Measurements from ENCODE around the gene BAIAP2. TPM values are rescaled to one million over a fixed set of nuclear protein-coding genes. Genes with fewer than 3 reads are reported as not detected.

BAIAP2 gene
- total RNA-seq, 1 experiment from 2014 or later, result 58.0 TPM

- Mint-ChIP-seq H3K27me3 (ENCODE audit: unreplicated experiment) (peaks cover 29% of the 10 kb centered on the region), H3K4me1 (ENCODE audit: low read depth, unreplicated experiment) (no peaks in the 10 kb centered on the region), H3K36me3 (ENCODE audit: insufficient read depth, unreplicated experiment) (peaks cover 14% of the 10 kb centered on the region), H3K9me3 (ENCODE audit: low read depth, unreplicated experiment) (no peaks in the 10 kb centered on the region), H3K4me3 (ENCODE audit: low read depth, unreplicated experiment) (no peak overlapping the region), H3K27ac (ENCODE audit: unreplicated experiment) (no peak overlapping the region)
- intact Hi-C loops (cut with micrococcal nuclease; ENCODE audit: unreplicated experiment), result no loop called here
- BruUV-seq (replicated peaks), result no TSS peak
- CTCF ChIA-PET, result interaction anchor here (0.9 kb wide), 1 partner anchor 61 kb away, joined by 3 read pairs; no protein-coding TSS in a partner anchor
- DNase-seq, result no peak
- no peak for TF ChIP-seq CTCF (IDR thresholded peaks at IDR 0.05; ENCODE audit: unreplicated experiment)
Measured at GRCh38 chr17:81140018-81140417, 105.1 kb downstream of the BAIAP2 start.

GRCh38 chr17:81140695-81141094 is 105.7 kb downstream of the BAIAP2 start:
- no peak overlapping the region for H3K4me3 Mint-ChIP-seq (ENCODE audit: low read depth, unreplicated experiment)
- CTCF ChIA-PET, result no interaction called here
- BruUV-seq (replicated peaks), result no TSS peak
- no peak overlapping the region for H3K27ac Mint-ChIP-seq (ENCODE audit: unreplicated experiment)
- intact Hi-C loops (cut with micrococcal nuclease; ENCODE audit: unreplicated experiment), result no loop called here
- peaks cover 9% of the 10 kb centered on the region for H3K36me3 Mint-ChIP-seq (ENCODE audit: insufficient read depth, unreplicated experiment)
- DNase-seq, result no peak
- H3K27me3 Mint-ChIP-seq (ENCODE audit: unreplicated experiment), result peaks cover 29% of the 10 kb centered on the region
- TF ChIP-seq CTCF (IDR thresholded peaks at IDR 0.05; ENCODE audit: unreplicated experiment), result no peak
- no peaks in the 10 kb centered on the region for H3K9me3 Mint-ChIP-seq (ENCODE audit: low read depth, unreplicated experiment)
- H3K4me1 Mint-ChIP-seq (ENCODE audit: low read depth, unreplicated experiment), result no peaks in the 10 kb centered on the region

GRCh38 chr17:81142301-81143199 is 107.6 kb downstream of the BAIAP2 start:
- Mint-ChIP-seq H3K4me3 (ENCODE audit: low read depth, unreplicated experiment) (no peak overlapping the region), H3K27me3 (ENCODE audit: unreplicated experiment) (peaks cover 23% of the 10 kb centered on the region), H3K27ac (ENCODE audit: unreplicated experiment) (no peak overlapping the region), H3K36me3 (ENCODE audit: insufficient read depth, unreplicated experiment) (peaks cover 9% of the 10 kb centered on the region), H3K9me3 (ENCODE audit: low read depth, unreplicated experiment) (no peaks in the 10 kb centered on the region), H3K4me1 (ENCODE audit: low read depth, unreplicated experiment) (no peaks in the 10 kb centered on the region)
- peak; percentile 81 for DNase-seq
- BruUV-seq (replicated peaks), result no TSS peak
- CTCF ChIA-PET, result interaction anchor here (0.7 to 1.4 kb wide), 5 partner anchors 12 to 154 kb away, joined by 3 to 6 read pairs (median 3); partner anchors contain the start of gene CEP131
- intact Hi-C loops (cut with micrococcal nuclease; ENCODE audit: unreplicated experiment), result no loop called here
- TF ChIP-seq CTCF (IDR thresholded peaks at IDR 0.05; ENCODE audit: unreplicated experiment), result peak; percentile 57

- Mint-ChIP-seq H3K4me3 (ENCODE audit: low read depth, unreplicated experiment) (no peak overlapping the region), H3K27me3 (ENCODE audit: unreplicated experiment) (peaks cover 27% of the 10 kb centered on the region), H3K36me3 (ENCODE audit: insufficient read depth, unreplicated experiment) (peaks cover 9% of the 10 kb centered on the region), H3K4me1 (ENCODE audit: low read depth, unreplicated experiment) (no peaks in the 10 kb centered on the region), H3K27ac (ENCODE audit: unreplicated experiment) (no peak overlapping the region), H3K9me3 (ENCODE audit: low read depth, unreplicated experiment) (no peaks in the 10 kb centered on the region)
- no TSS peak for BruUV-seq (replicated peaks)
- DNase-seq, result no peak
- intact Hi-C loops (cut with micrococcal nuclease; ENCODE audit: unreplicated experiment), result no loop called here
- CTCF ChIA-PET, result interaction anchor here (0.7 to 1.4 kb wide), 2 partner anchors 58 to 129 kb away, joined by 3 read pairs; no protein-coding TSS in a partner anchor
- no peak for TF ChIP-seq CTCF (IDR thresholded peaks at IDR 0.05; ENCODE audit: unreplicated experiment)
Measured at GRCh38 chr17:81143200-81143527, 108.2 kb downstream of the BAIAP2 start.
